ENCODE measurements around the gene NOTCH4. TPM values are rescaled to one million over a fixed set of nuclear protein-coding genes. Genes with fewer than 3 reads are reported as not detected.

The NOTCH4 gene
- total RNA-seq, 1 experiment from 2014 or later, result 0.43 TPM

GRCh38 chr6:32177788-32178546 is 45.9 kb downstream of the NOTCH4 start, which contains the start of gene RNF5:
TSS of gene RNF5 (plus strand) at chr6:32178405. CDS start at chr6:32178512, 107 bp downstream.
- no TSS peak for BruUV-seq (replicated peaks)
- Mint-ChIP-seq H3K9me3 (ENCODE audit: unreplicated experiment) (no peaks in the 10 kb centered on the region), H3K4me3 (ENCODE audit: unreplicated experiment) (peak within 1 kb of the TSS; percentile 81), H3K27me3 (ENCODE audit: insufficient read depth, unreplicated experiment) (no peaks in the 10 kb centered on the region), H3K36me3 (ENCODE audit: insufficient read depth, unreplicated experiment) (peaks cover 46% of the 10 kb centered on the region), H3K4me1 (ENCODE audit: low read depth, unreplicated experiment) (peaks cover 46% of the 10 kb centered on the region), H3K27ac (ENCODE audit: unreplicated experiment) (peak within 1 kb of the TSS; percentile 94)
- intact Hi-C loops (cut with micrococcal nuclease; ENCODE audit: unreplicated experiment), result loop anchor here (1.0 kb wide), 4 partner anchors 12 to 50 kb away; partner anchors contain the start of genes ATF6B, PBX2 and PPT2
- no peak for TF ChIP-seq CTCF (IDR thresholded peaks at IDR 0.05; ENCODE audit: insufficient read depth in 1 of 2, low read depth in 1 of 2, low read length in 1 of 2, severe bottlenecking in 1 of 2, unreplicated experiment in 1 of 2)
- H3K36me3 ChIP-seq (ENCODE audit: control insufficient read depth, insufficient read depth, low read length), result peaks cover 1% of the 10 kb centered on the region
- H3K4me3 ChIP-seq (ENCODE audit: low read depth, low read length), result peak within 1 kb of the TSS; percentile 87
- POLR2A ChIA-PET, result interaction anchor here (0.6 to 1.4 kb wide), 5 partner anchors 18 to 439 kb away, joined by 3 to 29 read pairs (median 3); partner anchors contain the start of gene FKBPL
- CTCF ChIA-PET, result interaction anchor here (0.6 to 2.1 kb wide), 8 partner anchors 12 to 793 kb away, joined by 3 to 24 read pairs (median 4); partner anchors contain the start of genes GPSM3 and PBX2
- no peaks in the 10 kb centered on the region for H3K27me3 ChIP-seq (replicated peaks; ENCODE audit: control insufficient read depth, insufficient read depth, low read length)
- peak; percentile 97 to 99 for DNase-seq
- peaks cover 15% of the 10 kb centered on the region for H3K4me1 ChIP-seq
- H3K9me3 ChIP-seq, result no peaks in the 10 kb centered on the region

GRCh38 chr6:32177183-32177787 is 46.6 kb downstream of the NOTCH4 start:
- no peaks in the 10 kb centered on the region for H3K9me3 ChIP-seq
- TF ChIP-seq CTCF (IDR thresholded peaks at IDR 0.05; ENCODE audit: insufficient read depth in 1 of 2, low read depth in 1 of 2, low read length in 1 of 2, severe bottlenecking in 1 of 2, unreplicated experiment in 1 of 2), result no peak
- H3K27me3 ChIP-seq (replicated peaks; ENCODE audit: control insufficient read depth, insufficient read depth, low read length), result no peaks in the 10 kb centered on the region
- Mint-ChIP-seq H3K27me3 (ENCODE audit: insufficient read depth, unreplicated experiment) (no peaks in the 10 kb centered on the region), H3K4me3 (ENCODE audit: unreplicated experiment) (peak overlapping the region; percentile 81), H3K9me3 (ENCODE audit: unreplicated experiment) (no peaks in the 10 kb centered on the region), H3K4me1 (ENCODE audit: low read depth, unreplicated experiment) (peaks cover 46% of the 10 kb centered on the region), H3K36me3 (ENCODE audit: insufficient read depth, unreplicated experiment) (peaks cover 42% of the 10 kb centered on the region), H3K27ac (ENCODE audit: unreplicated experiment) (peak overlapping the region; percentile 94)
- peaks cover 1% of the 10 kb centered on the region for H3K36me3 ChIP-seq (ENCODE audit: control insufficient read depth, insufficient read depth, low read length)
- intact Hi-C loops (cut with micrococcal nuclease; ENCODE audit: unreplicated experiment), result loop anchor here (1.0 kb wide), 1 partner anchor 18 kb away; no protein-coding TSS in a partner anchor
- DNase-seq, result peak; percentile 64 to 68
- H3K4me1 ChIP-seq, result peaks cover 22% of the 10 kb centered on the region
- ChIA-PET POLR2A (interaction anchor here (0.6 to 1.4 kb wide), 5 partner anchors 13 to 363 kb away, joined by 3 to 29 read pairs (median 3); partner anchors contain the start of genes FKBPL and PBX2), CTCF (interaction anchor here (0.6 to 2.1 kb wide), 7 partner anchors 13 to 794 kb away, joined by 3 to 24 read pairs (median 3); partner anchors contain the start of genes GPSM3 and PBX2)
- H3K4me3 ChIP-seq (ENCODE audit: low read depth, low read length), result peak overlapping the region; percentile 87
- TSS peak; percentile 58 for BruUV-seq (replicated peaks)

All from Caco-2 (cell line).